ENCODE results near the gene UBE2D4.

Gene UBE2D4

GRCh38 chr7:43906331-43907010, 19.8 kb upstream of the UBE2D4 start, which contains the start of gene URGCP:
TSS of gene URGCP (minus strand) at chr7:43906596. CDS start at chr7:43906575, 21 bp downstream.
- peak; percentile 68 for DNase-seq (ENCODE audit: extremely low spot score, insufficient read length, low read depth)
- FAIRE-seq = no peak

- FAIRE-seq (no peak), DNase-seq (ENCODE audit: extremely low spot score, insufficient read length, low read depth) (no peak)
Observed at GRCh38 chr7:43914795-43915194, 11.4 kb upstream of the UBE2D4 start.

- FAIRE-seq = no peak
- no peak for DNase-seq (ENCODE audit: extremely low spot score, insufficient read length, low read depth)
Observed at GRCh38 chr7:43915907-43916306, 10.3 kb upstream of the UBE2D4 start.

- no peak for FAIRE-seq
Observed at GRCh38 chr7:43921423-43921822, 4.8 kb upstream of the UBE2D4 start.

GRCh38 chr7:43922726-43923125, 3.5 kb upstream of the UBE2D4 start:
- no peak for DNase-seq (ENCODE audit: extremely low spot score, insufficient read length, low read depth)
- FAIRE-seq = no peak

More at GRCh38 chr7:43921423-43921822, 4.8 kb upstream of the UBE2D4 start:
- no peak for DNase-seq (ENCODE audit: extremely low spot score, insufficient read length, low read depth)

GRCh38 chr7:43926798-43927123, 525 bp downstream of the UBE2D4 start:
- DNase-seq (ENCODE audit: extremely low spot score, insufficient read length, low read depth) (no peak), FAIRE-seq (no peak)

GRCh38 chr7:43927810-43928209, 1.6 kb downstream of the UBE2D4 start:
- FAIRE-seq (no peak), DNase-seq (ENCODE audit: extremely low spot score, insufficient read length, low read depth) (no peak)

- DNase-seq (ENCODE audit: extremely low spot score, insufficient read length, low read depth) (no peak), FAIRE-seq (no peak)
Observed at GRCh38 chr7:43929529-43930457, 3.6 kb downstream of the UBE2D4 start.

GRCh38 chr7:43931346-43931745, 5.1 kb downstream of the UBE2D4 start:
- FAIRE-seq = no peak
- no peak for DNase-seq (ENCODE audit: extremely low spot score, insufficient read length, low read depth)

GRCh38 chr7:43933902-43934560, 7.8 kb downstream of the UBE2D4 start:
- FAIRE-seq (no peak), DNase-seq (ENCODE audit: extremely low spot score, insufficient read length, low read depth) (no peak)

- FAIRE-seq (no peak), DNase-seq (ENCODE audit: extremely low spot score, insufficient read length, low read depth) (no peak)
Observed at GRCh38 chr7:43937444-43937843, 11.2 kb downstream of the UBE2D4 start.

- DNase-seq (ENCODE audit: extremely low spot score, insufficient read length, low read depth) (no peak), FAIRE-seq (no peak)
Observed at GRCh38 chr7:43938892-43939482, 12.8 kb downstream of the UBE2D4 start.

GRCh38 chr7:43942250-43942649, 16.0 kb downstream of the UBE2D4 start:
- DNase-seq (ENCODE audit: extremely low spot score, insufficient read length, low read depth) (no peak), FAIRE-seq (no peak)

GRCh38 chr7:43942997-43943396, 16.8 kb downstream of the UBE2D4 start:
- FAIRE-seq (no peak), DNase-seq (ENCODE audit: extremely low spot score, insufficient read length, low read depth) (no peak)

GRCh38 chr7:43943417-43944187, 17.4 kb downstream of the UBE2D4 start:
- DNase-seq (ENCODE audit: extremely low spot score, insufficient read length, low read depth) = no peak
- FAIRE-seq = no peak

GRCh38 chr7:43944286-43944685, 18.1 kb downstream of the UBE2D4 start:
- no peak for DNase-seq (ENCODE audit: extremely low spot score, insufficient read length, low read depth)
- FAIRE-seq = no peak

GRCh38 chr7:43952028-43952427, 25.8 kb downstream of the UBE2D4 start:
- no peak for DNase-seq (ENCODE audit: extremely low spot score, insufficient read length, low read depth)

GRCh38 chr7:43953071-43953470, 26.8 kb downstream of the UBE2D4 start:
- DNase-seq (ENCODE audit: extremely low spot score, insufficient read length, low read depth) (no peak), FAIRE-seq (no peak)

More at GRCh38 chr7:43952028-43952427, 25.8 kb downstream of the UBE2D4 start:
- no peak for FAIRE-seq

GRCh38 chr7:43954524-43955228, 28.4 kb downstream of the UBE2D4 start:
- peak; percentile 23 for DNase-seq (ENCODE audit: extremely low spot score, insufficient read length, low read depth)
- FAIRE-seq = peak; percentile 77

All from GM18507 (cell line).